GM08714 (cell line): ENCODE results near the gene JTB.

Source experiments
- H3K4me3 ChIP-seq: fragments of 200-500 bp; sonication (Bioruptor generic); 2 replicates; pipeline ENCODE4 v1.5.1; 2014; ENCODE audit warnings: mild to moderate bottlenecking, low read length, inconsistent platforms
- ZNF274 ChIP-seq: IDR thresholded peaks from 2 replicates; pipeline ENCODE4 v1.6.1; 2012; ENCODE audit warnings: mild to moderate bottlenecking, low read depth, low read length

Gene JTB

GRCh38 chr1:153953859-153954365 lies 23.6 kb downstream of the JTB start:
- no peak for TF ChIP-seq ZNF274
- no peak overlapping the region for H3K4me3 ChIP-seq

GRCh38 chr1:153951801-153952200 lies 25.7 kb downstream of the JTB start:
- TF ChIP-seq ZNF274: no peak
- no peak overlapping the region for H3K4me3 ChIP-seq

GRCh38 chr1:153951183-153951582 lies 26.3 kb downstream of the JTB start:
- H3K4me3 ChIP-seq: no peak overlapping the region
- TF ChIP-seq ZNF274: no peak

GRCh38 chr1:153946622-153947241 lies 30.7 kb downstream of the JTB start, which contains the start of gene DENND4B:
Gene DENND4B, minus strand, starts transcription at chr1:153946718. Its CDS starts 2,344 bp downstream, at chr1:153944374.
- no peak for TF ChIP-seq ZNF274
- H3K4me3 ChIP-seq: peak within 1 kb of the TSS; percentile 69

GRCh38 chr1:153945795-153946621 lies 31.5 kb downstream of the JTB start:
- peak overlapping the region; percentile 69 for H3K4me3 ChIP-seq
- TF ChIP-seq ZNF274: no peak

GRCh38 chr1:153945131-153945794 lies 32.2 kb downstream of the JTB start:
- no peak for TF ChIP-seq ZNF274

GRCh38 chr1:153944827-153945117 lies 32.7 kb downstream of the JTB start:
- H3K4me3 ChIP-seq: peak overlapping the region; percentile 69; the same call in 1 of the 2 replicates
- TF ChIP-seq ZNF274: no peak

More at GRCh38 chr1:153945131-153945794, 32.2 kb downstream of the JTB start:
- peak overlapping the region; percentile 69 for H3K4me3 ChIP-seq

GRCh38 chr1:153944005-153944826 lies 33.3 kb downstream of the JTB start:
- no peak for TF ChIP-seq ZNF274
- H3K4me3 ChIP-seq: peak overlapping the region; percentile 69; the same call in 1 of the 2 replicates

- no peak overlapping the region for H3K4me3 ChIP-seq
- no peak for TF ChIP-seq ZNF274
These were observed 34.5 kb downstream of the JTB start for GRCh38 chr1:153942766-153943549.

GRCh38 chr1:153941826-153942725 lies 35.4 kb downstream of the JTB start:
- no peak for TF ChIP-seq ZNF274
- H3K4me3 ChIP-seq: no peak overlapping the region

- no peak overlapping the region for H3K4me3 ChIP-seq
- TF ChIP-seq ZNF274: no peak
These were observed 36.7 kb downstream of the JTB start for GRCh38 chr1:153940756-153941155.

GRCh38 chr1:153939476-153939875 lies 38.0 kb downstream of the JTB start:
- no peak overlapping the region for H3K4me3 ChIP-seq
- TF ChIP-seq ZNF274: no peak

GRCh38 chr1:153938996-153939395 lies 38.5 kb downstream of the JTB start:
- no peak overlapping the region for H3K4me3 ChIP-seq
- TF ChIP-seq ZNF274: no peak
